ENCODE measurements around the gene AFTPH. TPM values are rescaled to one million over a fixed set of nuclear protein-coding genes. Genes with fewer than 3 reads are reported as not detected.

The AFTPH gene
- total and polyA plus RNA-seq, 8 donors, result 16.1 to 35.4 (median 19.6) TPM

DNA sequence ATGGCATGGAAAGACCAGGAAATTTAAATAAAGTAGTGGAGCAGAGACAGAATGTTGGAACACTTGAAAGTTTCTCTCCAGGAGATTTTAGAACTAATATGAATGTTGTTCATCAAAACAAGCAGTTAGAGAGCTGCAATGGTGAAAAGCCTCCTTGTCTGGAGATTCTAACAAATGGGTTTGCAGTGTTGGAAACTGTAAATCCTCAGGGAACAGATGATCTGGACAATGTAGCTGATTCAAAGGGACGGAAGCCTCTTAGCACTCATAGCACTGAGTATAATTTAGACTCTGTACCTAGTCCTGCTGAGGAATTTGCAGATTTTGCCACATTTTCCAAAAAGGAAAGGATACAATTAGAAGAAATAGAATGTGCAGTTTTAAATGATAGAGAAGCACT, 27.7 kb downstream of the AFTPH start:
- Histone ChIP-seq H3K4me1 (peaks cover 0 to 11% (median 4%) of the 10 kb centered on the region in 3 donors), H3K9me3 (no peaks in the 10 kb centered on the region), H3K27ac (no peak overlapping the region), H3K4me3 (no peak overlapping the region), H3K36me3 (no peaks in the 10 kb centered on the region), H3K27me3 (no peaks in the 10 kb centered on the region)
- intact Hi-C loops (cut with DNase I), result no loop called here
- TF ChIP-seq CTCF (IDR thresholded peaks at IDR 0.05), result no peak
- no peak for FAIRE-seq
- ATAC-seq, result no peak
- WGBS, 2 donors, result 92 to 97% methylated on average over 1 of the region's 1 CpG
- no peak for DNase-seq

DNA sequence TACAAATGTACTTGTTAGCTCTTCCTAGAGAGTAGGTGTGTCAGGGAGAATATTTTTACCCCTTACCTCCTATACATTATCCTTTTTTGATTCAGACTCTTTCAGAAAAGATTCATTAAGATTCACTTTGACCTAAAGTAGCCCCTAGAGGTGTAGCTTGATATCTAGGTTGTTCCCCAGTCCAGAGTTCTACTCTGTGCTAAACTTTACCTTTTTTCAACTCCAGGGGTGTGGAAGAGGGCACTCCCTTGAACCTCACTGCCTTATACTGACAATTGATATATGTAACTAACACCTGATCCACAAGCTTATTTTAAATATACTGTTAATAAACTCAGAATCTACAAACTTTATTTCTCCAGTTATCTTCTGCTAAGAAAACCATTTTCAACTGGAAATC, 30.0 kb downstream of the AFTPH start:
- no peak for ATAC-seq

GRCh38 chr2:64558445-64559081, 34.4 kb downstream of the AFTPH start:
- Histone ChIP-seq H3K27ac (no peak overlapping the region), H3K36me3 (no peaks in the 10 kb centered on the region), H3K9me3 (no peaks in the 10 kb centered on the region), H3K4me3 (no peak overlapping the region), H3K4me1 (peaks cover 0 to 4% (median 0%) of the 10 kb centered on the region in 3 donors), H3K27me3 (no peaks in the 10 kb centered on the region)
- WGBS, 2 donors, result 35 to 49% methylated on average over 4 of the region's 4 CpGs
- ATAC-seq (no peak), DNase-seq (no peak), FAIRE-seq (no peak)
- intact Hi-C loops (cut with DNase I), result no loop called here
- no peak for TF ChIP-seq CTCF (IDR thresholded peaks at IDR 0.05)

More for the DNA sequence above, 30.0 kb downstream of the AFTPH start:
- H3K9me3 ChIP-seq, result no peaks in the 10 kb centered on the region
- H3K4me3 ChIP-seq, result no peak overlapping the region
- H3K27me3 ChIP-seq, result no peaks in the 10 kb centered on the region
- DNase-seq (no peak), FAIRE-seq (no peak)
- H3K27ac ChIP-seq, result no peak overlapping the region
- peaks cover 0 to 4% (median 0%) of the 10 kb centered on the region in 3 donors for H3K4me1 ChIP-seq
- H3K36me3 ChIP-seq, result no peaks in the 10 kb centered on the region
- intact Hi-C loops (cut with DNase I), result no loop called here
- no peak for TF ChIP-seq CTCF (IDR thresholded peaks at IDR 0.05)

DNA sequence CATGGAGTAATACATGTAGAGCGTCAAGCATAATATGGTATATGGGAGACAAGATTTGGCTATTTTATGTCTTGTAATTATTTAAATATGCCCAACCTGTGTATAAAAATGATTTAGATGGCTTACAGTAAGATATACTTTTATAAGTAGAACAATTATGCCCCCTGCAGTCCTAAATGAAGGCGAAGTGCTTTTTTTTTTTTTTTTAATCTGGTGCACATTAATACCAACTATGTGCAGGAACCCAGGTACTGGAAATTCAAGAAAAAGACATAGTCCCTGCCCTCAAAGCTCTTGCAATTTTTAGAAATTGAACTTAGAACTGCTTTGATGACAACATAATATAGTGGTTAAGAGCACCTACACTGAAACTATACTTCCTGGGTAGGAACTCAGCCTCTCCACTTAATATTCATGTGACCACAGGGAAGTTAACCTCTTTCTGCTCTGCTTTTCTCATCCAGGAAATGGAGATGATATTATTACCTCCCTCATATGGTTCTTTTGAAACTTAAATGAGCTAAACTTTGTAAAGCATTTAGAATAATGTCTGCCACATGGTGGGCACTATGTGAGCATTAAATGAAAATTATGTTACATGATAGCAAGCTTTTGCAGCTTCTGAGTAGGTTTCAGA, 38.1 kb downstream of the AFTPH start:
- intact Hi-C loops (cut with DNase I), result loop anchor here in 2 of 3 donors (5.0 kb wide), 2 partner anchors 45 to 230 kb away; no protein-coding TSS in a partner anchor
- Histone ChIP-seq H3K4me1 (peaks cover 0 to 8% (median 0%) of the 10 kb centered on the region in 3 donors), H3K27ac (no peak overlapping the region), H3K4me3 (no peak overlapping the region), H3K9me3 (no peaks in the 10 kb centered on the region), H3K27me3 (no peaks in the 10 kb centered on the region), H3K36me3 (no peaks in the 10 kb centered on the region)
- FAIRE-seq (no peak), ATAC-seq (peak in 3 of 4 donors; percentile 83 to 88 (median 87)), DNase-seq (no peak)
- WGBS, 2 donors, result 54 to 62% methylated on average over 2 of the region's 2 CpGs
- peak in 1 of 4 donors; percentile 22 for TF ChIP-seq CTCF (IDR thresholded peaks at IDR 0.05)

- WGBS, 2 donors, result 86 to 93% methylated on average over 6 of the region's 6 CpGs
- intact Hi-C loops (cut with DNase I), result loop anchor here in 2 of 3 donors (5.0 kb wide), 2 partner anchors 46 to 231 kb away; no protein-coding TSS in a partner anchor
- Histone ChIP-seq H3K36me3 (no peaks in the 10 kb centered on the region), H3K4me3 (no peak overlapping the region), H3K9me3 (no peaks in the 10 kb centered on the region), H3K27ac (no peak overlapping the region), H3K4me1 (peaks cover 0 to 8% (median 0%) of the 10 kb centered on the region in 3 donors), H3K27me3 (no peaks in the 10 kb centered on the region)
- DNase-seq (no peak), FAIRE-seq (no peak), ATAC-seq (no peak)
- TF ChIP-seq CTCF (IDR thresholded peaks at IDR 0.05), result no peak
Observed at GRCh38 chr2:64563436-64563938, 39.4 kb downstream of the AFTPH start.
